Progenitor cell of endocrine pancreas (in vitro differentiated cells): ENCODE measurements around the gene COX5B. TPM values are rescaled to one million over a fixed set of nuclear protein-coding genes. Genes with fewer than 3 reads are reported as not detected.
"Not testable (repeated sequence)": the region's sequence is repeated elsewhere in the genome, so short reads cannot be mapped to it uniquely, and the experiment has no call there.

ENCODE experiments used
- DNase-seq: peaks from one replicate; pipeline ENCODE4 v3.0.0; 2021; ENCODE audit warnings: low spot score; ENCODE audit not compliant: unreplicated experiment
- H3K27ac Mint-ChIP-seq: 2 replicates; pipeline ENCODE4 v1.8.0; 2021; ENCODE audit warnings: mild to moderate bottlenecking, moderate library complexity, mixed read lengths
- H3K27me3 Mint-ChIP-seq: 2 replicates; pipeline ENCODE4 v1.8.0; 2021; ENCODE audit warnings: mixed read lengths
- H3K36me3 Mint-ChIP-seq: 2 replicates; pipeline ENCODE4 v1.8.0; 2022; ENCODE audit warnings: mixed read lengths; ENCODE audit not compliant: insufficient read depth
- H3K4me1 Mint-ChIP-seq: 2 replicates; pipeline ENCODE4 v1.8.0; 2021; ENCODE audit warnings: low read depth, mixed read lengths
- H3K4me3 Mint-ChIP-seq: 2 replicates; pipeline ENCODE4 v1.8.0; 2021; ENCODE audit warnings: low read depth, mild to moderate bottlenecking, moderate library complexity, mixed read lengths
- H3K9me3 Mint-ChIP-seq: 2 replicates; pipeline ENCODE4 v1.8.0; 2021; ENCODE audit warnings: low read depth, mixed read lengths
- CTCF ChIP-seq: fragments of 200-600 bp; sonication (generic); IDR thresholded peaks from one replicate; pipeline ENCODE4 v1.5.0; 2021; ENCODE audit warnings: antibody characterized with exemption, mild to moderate bottlenecking; ENCODE audit not compliant: unreplicated experiment
- total RNA-seq: library from RNA; stranded (reverse); gene quantifications from 2 replicates; pipeline ENCODE4 v1.2.1, GENCODE V29; 2021

COX5B gene
- total RNA-seq, 1 donor from 2014 or later: 161 TPM

- Mint-ChIP-seq H3K27me3 (peaks cover 4% of the 10 kb centered on the region), H3K36me3 (no peaks in the 10 kb centered on the region), H3K4me1 (no peaks in the 10 kb centered on the region), H3K9me3 (no peaks in the 10 kb centered on the region), H3K27ac (no peak overlapping the region), H3K4me3 (no peak overlapping the region)
- DNase-seq: no peak
- no peak for TF ChIP-seq CTCF
These were observed 28.0 kb upstream of the COX5B start for GRCh38 chr2:97617911-97618310.

GRCh38 chr2:97618939-97619827 is 26.7 kb upstream of the COX5B start:
- not testable (repeated sequence) for H3K27ac Mint-ChIP-seq, H3K9me3 Mint-ChIP-seq, H3K27me3 Mint-ChIP-seq, DNase-seq, H3K4me1 Mint-ChIP-seq, H3K36me3 Mint-ChIP-seq, H3K4me3 Mint-ChIP-seq

GRCh38 chr2:97620492-97620891 is 25.4 kb upstream of the COX5B start:
- not testable (repeated sequence) for H3K27ac Mint-ChIP-seq, H3K27me3 Mint-ChIP-seq, DNase-seq, H3K36me3 Mint-ChIP-seq, H3K4me3 Mint-ChIP-seq, H3K9me3 Mint-ChIP-seq, H3K4me1 Mint-ChIP-seq

- H3K27me3 Mint-ChIP-seq, H3K9me3 Mint-ChIP-seq, DNase-seq, H3K4me1 Mint-ChIP-seq, H3K36me3 Mint-ChIP-seq, H3K4me3 Mint-ChIP-seq: not testable (repeated sequence)
- peak overlapping the region; percentile 1 for H3K27ac Mint-ChIP-seq
These were observed 22.9 kb upstream of the COX5B start for GRCh38 chr2:97622976-97623375.

- not testable (repeated sequence) for DNase-seq, H3K9me3 Mint-ChIP-seq, H3K27me3 Mint-ChIP-seq, H3K4me3 Mint-ChIP-seq, H3K4me1 Mint-ChIP-seq, H3K27ac Mint-ChIP-seq, H3K36me3 Mint-ChIP-seq
These were observed 20.4 kb upstream of the COX5B start for GRCh38 chr2:97625354-97626048.

- H3K36me3 Mint-ChIP-seq, H3K9me3 Mint-ChIP-seq, H3K4me1 Mint-ChIP-seq, H3K27ac Mint-ChIP-seq, DNase-seq, H3K27me3 Mint-ChIP-seq, H3K4me3 Mint-ChIP-seq: not testable (repeated sequence)
These were observed 19.8 kb upstream of the COX5B start for GRCh38 chr2:97626049-97626430.

- DNase-seq: no peak
- H3K36me3 Mint-ChIP-seq: peaks cover 10% of the 10 kb centered on the region
- no peak overlapping the region for H3K4me3 Mint-ChIP-seq
- TF ChIP-seq CTCF: no peak
- H3K27ac Mint-ChIP-seq: no peak overlapping the region
- no peaks in the 10 kb centered on the region for H3K27me3 Mint-ChIP-seq
- H3K4me1 Mint-ChIP-seq: peaks cover 9% of the 10 kb centered on the region
- no peaks in the 10 kb centered on the region for H3K9me3 Mint-ChIP-seq
These were observed 1.7 kb upstream of the COX5B start for GRCh38 chr2:97644023-97644717.
